SIG-M5 (cell line): ENCODE measurements around the gene WDR76.

ENCODE experiments used
- DNase-seq: peaks from one replicate; lab custom pipeline; 2025; lab: John Stamatoyannopoulos, UW

Gene WDR76

GRCh38 chr15:43913026-43913780 lies 86.4 kb downstream of the WDR76 start:
- no peak for DNase-seq

GRCh38 chr15:43913941-43914340 lies 87.1 kb downstream of the WDR76 start:
- no peak for DNase-seq

- no peak for DNase-seq
These were observed 89.0 kb downstream of the WDR76 start for GRCh38 chr15:43915631-43916325.

GRCh38 chr15:43916326-43916660 lies 89.5 kb downstream of the WDR76 start:
- no peak for DNase-seq
